Measurements from ENCODE around the gene MTMR3.

DNA sequence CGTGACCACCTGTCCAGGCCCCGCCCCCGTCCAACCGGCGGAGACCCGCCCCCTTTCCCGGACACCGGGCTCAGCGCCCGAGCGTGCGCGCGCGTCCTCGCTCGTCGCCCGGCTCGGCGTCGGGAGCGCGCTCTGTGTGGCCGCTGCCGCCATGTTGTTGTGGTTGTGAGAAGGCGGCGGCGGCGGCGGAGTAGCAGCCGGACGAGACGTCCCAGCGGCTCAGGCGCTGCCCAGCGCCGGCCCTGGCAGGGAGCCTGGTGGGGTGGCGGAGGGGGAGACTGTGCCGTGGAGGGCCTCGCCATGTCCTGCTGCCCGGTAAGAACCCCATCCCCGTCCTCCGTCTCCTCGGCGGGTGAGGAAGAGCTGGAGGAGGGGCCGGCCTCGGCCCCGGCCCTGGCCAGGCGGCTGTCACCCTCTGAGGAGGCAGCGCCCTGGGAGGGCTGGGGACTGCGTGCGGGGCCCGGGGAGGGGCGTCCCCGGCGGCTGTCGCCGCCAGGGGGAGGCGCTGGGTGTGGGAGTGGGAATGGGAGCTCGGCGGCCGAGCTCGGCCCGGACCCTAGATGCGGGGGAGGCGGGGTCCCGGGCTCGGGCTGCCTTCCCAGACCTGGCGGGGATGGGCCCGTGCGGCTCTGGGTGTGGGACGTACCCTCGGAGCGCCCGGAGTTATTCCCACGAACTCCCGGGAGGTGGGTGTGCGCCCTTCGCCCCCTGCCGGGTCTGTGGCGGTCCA lies at the start of gene MTMR3:
- TF ChIP-seq SP2 (IDR thresholded peaks at IDR 0.05; ENCODE audit: low read length): no peak
- TF ChIP-seq, protein P1, sequence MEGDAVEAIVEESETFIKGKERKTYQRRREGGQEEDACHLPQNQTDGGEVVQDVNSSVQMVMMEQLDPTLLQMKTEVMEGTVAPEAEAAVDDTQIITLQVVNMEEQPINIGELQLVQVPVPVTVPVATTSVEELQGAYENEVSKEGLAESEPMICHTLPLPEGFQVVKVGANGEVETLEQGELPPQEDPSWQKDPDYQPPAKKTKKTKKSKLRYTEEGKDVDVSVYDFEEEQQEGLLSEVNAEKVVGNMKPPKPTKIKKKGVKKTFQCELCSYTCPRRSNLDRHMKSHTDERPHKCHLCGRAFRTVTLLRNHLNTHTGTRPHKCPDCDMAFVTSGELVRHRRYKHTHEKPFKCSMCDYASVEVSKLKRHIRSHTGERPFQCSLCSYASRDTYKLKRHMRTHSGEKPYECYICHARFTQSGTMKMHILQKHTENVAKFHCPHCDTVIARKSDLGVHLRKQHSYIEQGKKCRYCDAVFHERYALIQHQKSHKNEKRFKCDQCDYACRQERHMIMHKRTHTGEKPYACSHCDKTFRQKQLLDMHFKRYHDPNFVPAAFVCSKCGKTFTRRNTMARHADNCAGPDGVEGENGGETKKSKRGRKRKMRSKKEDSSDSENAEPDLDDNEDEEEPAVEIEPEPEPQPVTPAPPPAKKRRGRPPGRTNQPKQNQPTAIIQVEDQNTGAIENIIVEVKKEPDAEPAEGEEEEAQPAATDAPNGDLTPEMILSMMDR (IDR thresholded peaks at IDR 0.05; ENCODE audit: control extremely low read depth in 1 of 3, insufficient read depth in 1 of 3, low read depth in 1 of 3, low read length in 3 of 3): peak in 1 of 3 experiments; percentile 7; a peak in 1 of 4 replicates
- no peak for TF ChIP-seq SP4 (IDR thresholded peaks at IDR 0.05; ENCODE audit: low read length)
- TF ChIP-seq BRCA1 (IDR thresholded peaks at IDR 0.05; ENCODE audit: low read depth, low read length): no peak
- no peak for TF ChIP-seq EGR1 (IDR thresholded peaks at IDR 0.05; ENCODE audit: borderline replicate concordance, low read depth, low read length)
